ENCODE data around the gene YWHAQ.

The YWHAQ gene

DNA sequence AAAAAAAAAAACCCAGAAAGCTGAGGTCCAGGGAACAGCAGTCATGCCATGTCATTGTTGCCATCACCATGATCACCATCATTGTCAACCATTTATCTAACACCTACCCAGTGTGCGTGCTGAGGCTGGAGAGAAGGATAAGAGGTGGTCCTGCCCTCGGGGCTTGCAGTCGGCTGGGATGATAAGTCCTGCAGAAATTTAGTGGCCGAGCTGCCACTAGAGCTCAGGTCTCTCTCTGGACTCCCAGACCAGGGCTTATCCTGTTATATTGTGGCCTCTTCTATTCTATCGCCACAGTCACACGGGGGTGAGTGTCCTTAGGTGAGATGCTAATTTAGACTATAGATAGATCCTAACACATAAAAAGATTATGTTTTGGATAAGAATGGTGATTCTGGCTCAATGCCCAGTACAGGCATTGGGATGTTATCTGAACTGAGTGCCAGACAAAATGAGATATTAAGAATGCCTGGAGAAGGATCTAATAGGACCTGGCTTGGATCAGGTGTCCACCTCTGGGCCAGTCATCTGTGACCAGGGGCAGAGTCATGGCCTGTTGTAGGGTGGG lies 43.2 kb upstream of the YWHAQ start:
- no peak overlapping the region for H3K27ac ChIP-seq
- TF ChIP-seq, protein P1, sequence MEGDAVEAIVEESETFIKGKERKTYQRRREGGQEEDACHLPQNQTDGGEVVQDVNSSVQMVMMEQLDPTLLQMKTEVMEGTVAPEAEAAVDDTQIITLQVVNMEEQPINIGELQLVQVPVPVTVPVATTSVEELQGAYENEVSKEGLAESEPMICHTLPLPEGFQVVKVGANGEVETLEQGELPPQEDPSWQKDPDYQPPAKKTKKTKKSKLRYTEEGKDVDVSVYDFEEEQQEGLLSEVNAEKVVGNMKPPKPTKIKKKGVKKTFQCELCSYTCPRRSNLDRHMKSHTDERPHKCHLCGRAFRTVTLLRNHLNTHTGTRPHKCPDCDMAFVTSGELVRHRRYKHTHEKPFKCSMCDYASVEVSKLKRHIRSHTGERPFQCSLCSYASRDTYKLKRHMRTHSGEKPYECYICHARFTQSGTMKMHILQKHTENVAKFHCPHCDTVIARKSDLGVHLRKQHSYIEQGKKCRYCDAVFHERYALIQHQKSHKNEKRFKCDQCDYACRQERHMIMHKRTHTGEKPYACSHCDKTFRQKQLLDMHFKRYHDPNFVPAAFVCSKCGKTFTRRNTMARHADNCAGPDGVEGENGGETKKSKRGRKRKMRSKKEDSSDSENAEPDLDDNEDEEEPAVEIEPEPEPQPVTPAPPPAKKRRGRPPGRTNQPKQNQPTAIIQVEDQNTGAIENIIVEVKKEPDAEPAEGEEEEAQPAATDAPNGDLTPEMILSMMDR (conservative IDR thresholded peaks at IDR 0.05): no peak

DNA sequence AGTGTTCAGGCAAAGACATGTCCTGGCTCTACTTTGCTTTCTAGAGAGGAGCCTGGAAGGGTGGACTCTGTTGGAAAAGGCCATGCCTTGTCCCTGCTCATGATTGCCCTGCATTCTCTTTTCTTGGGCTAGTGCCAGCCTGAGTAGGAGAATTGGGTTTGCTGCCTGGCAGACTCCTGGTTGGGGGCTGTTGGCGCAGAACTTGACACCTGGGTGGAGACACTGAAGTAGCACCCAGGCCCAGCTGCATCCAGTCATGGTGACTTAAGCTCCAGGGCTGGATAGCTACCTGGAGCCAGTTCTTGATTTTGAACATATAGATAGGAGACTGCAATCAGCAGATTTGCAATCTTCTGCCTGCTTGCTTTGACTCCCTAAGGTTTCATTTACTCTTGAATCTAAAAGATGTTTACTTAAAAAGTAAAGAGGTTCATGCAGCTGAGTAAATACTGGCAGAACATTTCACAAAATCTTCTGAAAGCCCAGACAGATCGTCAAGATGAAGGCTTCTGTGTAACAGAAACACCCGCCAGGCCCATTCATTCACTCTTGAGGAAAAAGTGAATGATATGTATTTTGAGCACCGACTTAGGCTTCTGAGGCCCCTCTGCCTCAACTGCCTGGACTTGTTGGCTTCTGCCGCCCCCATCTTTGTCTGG lies 38.0 kb upstream of the YWHAQ start:
- TF ChIP-seq, protein P1 (conservative IDR thresholded peaks at IDR 0.05): no peak
- H3K27ac ChIP-seq: peak overlapping the region; percentile 74

DNA sequence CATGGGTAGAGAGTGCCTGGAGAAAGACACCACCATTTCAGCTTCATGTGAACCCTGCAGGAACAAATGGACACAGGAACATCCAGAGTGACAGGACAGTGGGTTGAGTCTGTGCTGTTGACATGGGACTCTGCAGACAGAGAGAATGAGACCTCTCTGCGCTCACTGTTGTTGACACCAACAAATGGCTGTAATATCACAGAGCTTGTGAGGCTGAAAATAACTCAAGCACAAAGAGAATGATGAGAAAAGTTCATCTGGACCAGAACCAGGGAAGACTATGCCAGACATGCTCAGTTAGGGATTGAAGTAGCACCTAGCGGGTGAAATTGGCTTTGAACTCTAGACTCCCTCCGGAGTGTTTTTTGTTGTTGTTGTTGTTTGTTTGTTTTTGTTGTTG lies 37.0 kb upstream of the YWHAQ start:
- TF ChIP-seq, protein P1 (conservative IDR thresholded peaks at IDR 0.05): no peak
- peak overlapping the region; percentile 74 for H3K27ac ChIP-seq

DNA sequence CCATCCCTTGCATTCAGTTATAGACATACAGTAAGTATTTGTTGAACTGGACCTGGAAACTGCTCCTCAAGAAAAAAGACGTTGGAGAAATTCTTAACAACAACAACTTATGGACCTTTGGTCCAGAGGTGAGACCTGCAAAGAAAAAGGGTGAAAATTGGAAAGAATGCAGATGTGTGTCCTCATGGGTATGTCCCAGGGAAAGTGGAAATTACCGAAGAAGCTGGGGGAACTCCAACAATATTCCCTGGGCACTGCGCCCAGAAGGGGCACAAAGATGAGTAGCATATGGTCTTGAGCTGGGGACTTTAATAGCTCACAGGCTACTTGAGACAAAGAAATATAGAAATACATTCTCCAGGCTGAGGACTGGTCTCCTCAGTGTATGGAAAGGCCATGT lies 35.5 kb upstream of the YWHAQ start:
- TF ChIP-seq, protein P1 (conservative IDR thresholded peaks at IDR 0.05): no peak
- H3K27ac ChIP-seq: no peak overlapping the region

DNA sequence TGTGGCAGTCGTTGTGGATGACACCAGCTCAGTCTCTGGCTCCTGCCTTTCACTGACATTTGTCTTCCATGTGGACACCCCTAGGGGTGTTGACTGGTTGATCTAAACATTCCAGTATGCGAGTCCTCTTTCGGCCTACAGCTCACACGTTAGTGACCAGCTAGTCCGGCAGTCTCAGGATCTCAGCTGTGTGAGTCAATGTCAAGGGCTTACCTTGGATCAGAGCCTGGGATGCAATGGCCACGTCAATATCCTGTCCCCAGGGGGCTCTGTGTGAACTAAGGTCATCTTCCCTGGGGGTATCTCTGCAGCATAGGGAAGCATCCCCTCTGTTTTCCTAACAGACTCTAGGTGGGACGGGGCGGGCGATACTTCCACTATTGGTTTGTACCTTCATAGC lies 35.1 kb upstream of the YWHAQ start:
- TF ChIP-seq, protein P1 (conservative IDR thresholded peaks at IDR 0.05): no peak
- H3K27ac ChIP-seq: no peak overlapping the region

DNA sequence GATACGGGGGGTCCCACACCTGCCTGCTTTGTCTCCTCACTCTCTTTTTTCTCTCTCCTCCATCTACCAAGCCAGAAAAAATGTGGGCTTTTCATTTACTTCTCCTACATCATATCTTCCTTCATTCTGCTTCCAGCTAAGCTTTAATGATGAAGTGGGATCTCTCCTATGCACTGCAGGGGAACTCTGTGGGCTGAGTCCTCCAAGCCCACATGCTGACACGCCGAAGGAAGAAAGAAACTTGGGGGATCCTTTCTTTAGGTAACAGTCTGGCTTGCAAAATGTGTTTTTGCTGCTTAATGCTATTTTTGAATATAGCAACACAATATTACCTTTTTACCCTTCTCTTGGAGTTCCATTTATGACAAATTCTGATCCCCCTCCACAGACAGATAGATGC lies 33.6 kb upstream of the YWHAQ start:
- no peak overlapping the region for H3K27ac ChIP-seq
- TF ChIP-seq, protein P1 (conservative IDR thresholded peaks at IDR 0.05): no peak

DNA sequence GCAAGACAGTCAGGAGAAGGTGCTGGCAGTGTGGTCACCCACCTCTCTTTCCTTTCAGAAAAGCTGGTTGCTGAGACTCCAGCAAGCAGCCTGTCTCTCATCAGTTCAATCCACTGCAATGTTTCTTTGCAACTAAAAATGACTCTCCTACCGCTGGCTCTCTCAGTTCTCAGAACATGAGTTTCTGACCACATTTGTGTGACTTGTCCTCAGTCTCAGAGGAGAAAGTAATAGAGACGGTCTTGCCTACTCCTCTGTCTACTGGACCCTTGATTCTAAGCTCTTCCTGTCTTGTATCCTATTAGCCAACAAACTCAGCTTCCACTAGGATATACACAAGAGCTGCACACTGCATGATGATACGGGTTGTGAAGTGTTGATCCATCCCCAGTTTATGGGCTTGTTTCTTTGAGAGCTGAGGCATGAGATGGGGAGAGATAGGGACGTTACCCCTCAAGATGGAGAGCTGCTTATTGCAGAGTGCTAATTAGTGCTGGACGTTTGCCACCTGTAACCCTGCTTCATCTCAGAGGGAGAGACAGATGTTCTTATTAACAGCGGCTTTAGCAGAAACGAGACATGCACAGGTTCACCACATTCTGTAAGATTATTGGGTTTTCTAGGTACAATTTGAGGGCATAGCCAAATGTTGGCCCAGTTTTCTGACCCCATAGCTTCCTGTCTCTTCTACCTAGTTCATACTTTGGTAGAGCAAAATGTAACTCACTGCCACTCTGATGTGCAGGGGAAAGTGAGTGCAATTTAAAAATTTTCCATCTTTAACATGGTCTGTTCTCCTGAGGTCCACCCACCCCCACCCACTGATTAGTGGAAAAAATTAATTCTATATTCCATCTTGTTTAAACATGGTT lies 32.4 kb upstream of the YWHAQ start:
- no peak overlapping the region for H3K27ac ChIP-seq
- TF ChIP-seq, protein P1 (conservative IDR thresholded peaks at IDR 0.05): no peak
